Activated B cell treated with CpG ODN at 0.5 μM for 24 hours (primary cell): Measurements from ENCODE around the gene THOP1. TPM values are rescaled to one million over a fixed set of nuclear protein-coding genes. Genes with fewer than 3 reads are reported as not detected.

ENCODE experiments used
- ATAC-seq: fragments of 200-7000 bp; cut with Tn5 transposase; one replicate; pipeline ENCODE4 v1.10.0; 2021; ENCODE audit warnings: low read depth, mild to moderate bottlenecking, moderate library complexity
- CTCF ChIA-PET: fragments of 350-600 bp; sonication (Branson Sonifier 250); formaldehyde crosslinking; loops from one replicate; lab custom pipeline; 2021; ENCODE audit warnings: antibody characterized with exemption; lab: Charles Lee
- POLR2A ChIA-PET: fragments of 350-600 bp; sonication (Branson Sonifier 250); formaldehyde crosslinking; loops from one replicate; lab custom pipeline; 2021; ENCODE audit warnings: antibody characterized with exemption; lab: Charles Lee
- DNase-seq: peaks from one replicate; pipeline ENCODE4 v3.0.0; 2022
- H3K27ac Mint-ChIP-seq: one replicate; pipeline ENCODE4 v1.8.0; 2020; ENCODE audit warnings: mixed read lengths
- H3K27me3 Mint-ChIP-seq: one replicate; pipeline ENCODE4 v1.8.0; 2021; ENCODE audit warnings: mixed read lengths
- H3K36me3 Mint-ChIP-seq: one replicate; pipeline ENCODE4 v1.8.0; 2021; ENCODE audit warnings: low read depth, mixed read lengths
- H3K4me1 Mint-ChIP-seq: one replicate; pipeline ENCODE4 v1.8.0; 2021; ENCODE audit warnings: mixed read lengths
- H3K4me3 Mint-ChIP-seq: one replicate; pipeline ENCODE4 v1.8.0; 2020; ENCODE audit warnings: mild to moderate bottlenecking, mixed read lengths
- H3K9me3 Mint-ChIP-seq: one replicate; pipeline ENCODE4 v1.8.0; 2020; ENCODE audit warnings: mixed read lengths
- intact Hi-C: fragments of 100-400 bp; cut with micrococcal nuclease; formaldehyde crosslinking; loops from one replicate; pipeline ENCODE4 v1.15.1; 2024
- total RNA-seq: library from RNA; stranded (reverse); gene quantifications from 2 replicates; pipeline ENCODE4 v1.2.3, GENCODE V29; 2022
- TF ChIP-seq, protein P1 (sequence below): fragments of 200-600 bp; IDR thresholded peaks from one replicate; pipeline ENCODE4 v1.8.0; 2022; ENCODE audit warnings: antibody characterized with exemption, mild to moderate bottlenecking

Gene THOP1
- total RNA-seq, 1 donor from 2014 or later: 104 TPM

DNA sequence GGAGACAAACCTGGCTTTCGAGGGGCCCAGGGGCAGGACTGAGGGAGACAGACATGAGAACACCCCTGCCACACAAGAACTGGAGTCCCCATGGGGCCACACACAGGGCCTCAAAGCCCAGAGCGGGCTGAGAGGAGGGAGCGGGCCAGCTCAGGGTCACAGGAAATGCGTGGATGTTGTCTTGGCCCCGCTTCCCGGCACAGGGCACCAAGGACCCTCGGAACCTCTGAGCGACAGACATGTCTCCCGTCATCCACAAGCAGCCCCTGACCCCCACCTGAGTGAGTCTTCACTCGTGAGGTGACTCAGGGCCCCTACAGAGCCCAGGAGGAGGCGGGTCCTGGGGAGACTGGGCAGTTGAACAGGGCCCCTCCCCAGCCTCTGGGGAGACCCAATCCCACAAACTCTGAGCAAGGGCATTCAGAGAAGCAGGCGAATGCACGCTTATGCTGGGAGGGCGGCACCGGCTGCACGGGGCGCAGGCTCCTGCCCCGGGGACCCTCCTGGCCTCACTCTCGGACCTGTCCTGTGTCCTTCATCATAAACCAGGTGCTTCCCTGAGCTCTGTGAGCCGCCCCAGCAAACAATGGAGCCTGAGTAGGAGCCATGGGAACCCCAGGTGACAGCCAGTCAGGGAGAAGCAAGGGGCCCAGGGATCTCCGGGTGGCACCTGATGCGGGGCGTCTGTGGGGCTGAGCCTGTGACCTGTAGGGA is 22.4 kb upstream of the THOP1 start:
- TF ChIP-seq, protein P1, sequence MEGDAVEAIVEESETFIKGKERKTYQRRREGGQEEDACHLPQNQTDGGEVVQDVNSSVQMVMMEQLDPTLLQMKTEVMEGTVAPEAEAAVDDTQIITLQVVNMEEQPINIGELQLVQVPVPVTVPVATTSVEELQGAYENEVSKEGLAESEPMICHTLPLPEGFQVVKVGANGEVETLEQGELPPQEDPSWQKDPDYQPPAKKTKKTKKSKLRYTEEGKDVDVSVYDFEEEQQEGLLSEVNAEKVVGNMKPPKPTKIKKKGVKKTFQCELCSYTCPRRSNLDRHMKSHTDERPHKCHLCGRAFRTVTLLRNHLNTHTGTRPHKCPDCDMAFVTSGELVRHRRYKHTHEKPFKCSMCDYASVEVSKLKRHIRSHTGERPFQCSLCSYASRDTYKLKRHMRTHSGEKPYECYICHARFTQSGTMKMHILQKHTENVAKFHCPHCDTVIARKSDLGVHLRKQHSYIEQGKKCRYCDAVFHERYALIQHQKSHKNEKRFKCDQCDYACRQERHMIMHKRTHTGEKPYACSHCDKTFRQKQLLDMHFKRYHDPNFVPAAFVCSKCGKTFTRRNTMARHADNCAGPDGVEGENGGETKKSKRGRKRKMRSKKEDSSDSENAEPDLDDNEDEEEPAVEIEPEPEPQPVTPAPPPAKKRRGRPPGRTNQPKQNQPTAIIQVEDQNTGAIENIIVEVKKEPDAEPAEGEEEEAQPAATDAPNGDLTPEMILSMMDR: no peak
- Mint-ChIP-seq H3K9me3 (no peaks in the 10 kb centered on the region), H3K36me3 (peaks cover 68% of the 10 kb centered on the region), H3K27ac (no peak overlapping the region), H3K27me3 (no peaks in the 10 kb centered on the region), H3K4me1 (no peaks in the 10 kb centered on the region), H3K4me3 (no peak overlapping the region)
- DNase-seq (no peak), ATAC-seq (no peak)
- ChIA-PET POLR2A (no interaction called here), CTCF (no interaction called here)
- intact Hi-C loops: no loop called here

DNA sequence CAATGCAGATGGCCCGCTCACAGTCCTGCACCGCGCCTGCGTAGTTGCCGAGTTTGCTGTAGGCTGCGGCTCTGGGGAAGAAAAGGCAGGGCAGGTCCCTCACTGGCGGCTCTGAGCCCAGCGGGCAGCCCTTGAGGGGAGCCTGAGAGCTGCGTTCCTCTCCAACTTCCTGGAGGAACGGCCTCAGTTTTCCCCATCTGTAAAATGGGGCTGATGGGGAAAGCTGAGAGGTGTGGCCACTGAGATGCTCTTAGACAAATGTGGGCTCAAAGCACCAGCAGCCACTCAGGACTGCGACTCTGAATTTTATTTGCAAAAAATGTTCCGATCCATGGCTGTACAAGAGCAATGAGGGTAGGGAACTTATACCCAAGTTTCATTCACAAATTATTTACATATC is 21.6 kb upstream of the THOP1 start:
- no peak overlapping the region for H3K4me3 Mint-ChIP-seq
- intact Hi-C loops: no loop called here
- no peak for ATAC-seq
- H3K27ac Mint-ChIP-seq: no peak overlapping the region
- ChIA-PET CTCF (no interaction called here), POLR2A (no interaction called here)
- peaks cover 64% of the 10 kb centered on the region for H3K36me3 Mint-ChIP-seq
- no peaks in the 10 kb centered on the region for H3K4me1 Mint-ChIP-seq
- DNase-seq: no peak
- no peaks in the 10 kb centered on the region for H3K27me3 Mint-ChIP-seq
- no peaks in the 10 kb centered on the region for H3K9me3 Mint-ChIP-seq
- TF ChIP-seq, protein P1: no peak

DNA sequence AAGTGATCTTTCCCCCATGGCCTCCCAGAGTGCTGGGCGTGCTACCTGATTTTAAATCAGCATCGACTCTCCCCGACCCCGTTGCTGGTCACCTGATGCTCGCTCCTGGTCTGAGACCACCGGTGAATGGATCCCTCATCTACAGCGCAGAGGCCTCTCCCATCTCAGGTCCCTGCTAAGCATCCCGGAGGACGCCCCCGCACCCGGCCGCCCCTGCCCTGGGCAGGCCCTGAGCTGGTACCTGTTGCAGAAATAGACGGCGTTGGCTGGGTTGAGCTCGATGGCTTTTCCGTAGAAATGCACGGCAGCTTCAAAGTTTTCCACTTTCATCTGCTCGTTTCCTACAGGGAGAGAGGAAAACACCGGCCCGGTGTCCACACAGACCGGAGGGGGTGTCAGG is 20.4 kb upstream of the THOP1 start:
- H3K27ac Mint-ChIP-seq: no peak overlapping the region
- H3K9me3 Mint-ChIP-seq: no peaks in the 10 kb centered on the region
- no peak overlapping the region for H3K4me3 Mint-ChIP-seq
- ATAC-seq (no peak), DNase-seq (no peak)
- POLR2A ChIA-PET: no interaction called here
- CTCF ChIA-PET: no interaction called here
- H3K4me1 Mint-ChIP-seq: peaks cover under 1% of the 10 kb centered on the region
- no peaks in the 10 kb centered on the region for H3K27me3 Mint-ChIP-seq
- H3K36me3 Mint-ChIP-seq: peaks cover 54% of the 10 kb centered on the region
- TF ChIP-seq, protein P1: no peak
- intact Hi-C loops: no loop called here

DNA sequence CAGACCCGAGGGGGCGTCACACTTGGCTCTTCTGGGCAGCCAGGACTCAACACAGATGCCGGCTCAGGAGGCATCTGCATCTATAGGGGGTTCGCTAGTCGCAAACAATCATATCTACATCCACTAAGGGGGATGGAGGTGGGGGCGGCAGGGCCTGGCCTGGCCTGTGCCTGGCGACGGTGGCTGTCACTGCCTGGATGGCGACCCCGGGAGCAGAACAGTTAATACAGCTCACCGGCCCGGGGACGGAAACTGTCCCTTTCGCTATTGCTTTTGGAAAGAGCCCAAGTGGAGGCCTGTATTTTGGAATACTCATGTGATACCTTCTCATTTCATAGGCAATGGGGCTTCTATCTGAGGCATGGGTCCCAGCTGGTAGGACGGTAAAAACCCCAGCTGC is 19.9 kb upstream of the THOP1 start:
- Mint-ChIP-seq H3K9me3 (no peaks in the 10 kb centered on the region), H3K36me3 (peaks cover 51% of the 10 kb centered on the region)
- CTCF ChIA-PET: no interaction called here

DNA sequence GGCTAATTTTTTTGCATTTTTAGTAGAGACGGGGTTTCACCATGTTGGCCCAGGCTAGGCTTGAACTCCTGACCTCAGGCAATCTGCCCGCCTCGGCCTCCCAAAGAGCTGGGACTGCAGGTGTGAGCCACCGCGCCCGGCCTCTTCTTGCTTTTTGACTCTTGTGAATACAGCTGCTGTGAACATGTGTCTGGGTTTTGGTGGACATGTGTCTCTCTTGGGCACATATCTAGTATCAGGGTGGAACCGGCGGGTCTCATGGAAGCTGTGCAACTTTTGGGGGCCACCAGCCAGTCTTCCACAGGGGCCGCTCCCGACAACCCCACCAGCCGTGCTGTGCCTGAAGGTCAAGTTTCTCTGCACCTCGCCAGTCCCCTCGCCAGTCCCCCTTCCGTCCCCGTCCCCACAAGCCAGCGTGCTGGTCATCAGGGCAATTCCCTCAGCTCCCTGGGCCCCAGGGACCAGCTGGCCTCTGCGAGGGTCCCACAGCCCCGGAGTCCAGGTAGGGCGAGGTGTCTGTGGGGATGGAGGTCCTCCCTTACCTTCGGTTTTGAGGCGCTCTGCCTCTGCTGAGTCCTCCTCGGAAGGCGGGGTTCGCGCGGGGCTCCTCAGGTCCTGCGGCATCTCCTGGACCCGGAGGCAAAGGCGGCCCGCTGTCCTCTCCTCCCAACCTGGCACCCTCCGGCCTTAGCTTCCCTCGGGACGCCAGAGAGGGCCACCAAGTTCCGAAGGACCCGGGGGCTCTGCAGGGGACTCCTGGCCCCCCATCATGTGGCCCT is 18.5 kb upstream of the THOP1 start:
- POLR2A ChIA-PET: no interaction called here
- Mint-ChIP-seq H3K4me1 (peaks cover 3% of the 10 kb centered on the region), H3K36me3 (peaks cover 43% of the 10 kb centered on the region), H3K4me3 (no peak overlapping the region), H3K9me3 (no peaks in the 10 kb centered on the region), H3K27ac (no peak overlapping the region), H3K27me3 (no peaks in the 10 kb centered on the region)
- TF ChIP-seq, protein P1: no peak
- CTCF ChIA-PET: no interaction called here
- intact Hi-C loops: no loop called here
- ATAC-seq: no peak
- DNase-seq: no peak

More for the DNA sequence above, 19.9 kb upstream of the THOP1 start:
- TF ChIP-seq, protein P1: no peak
- Mint-ChIP-seq H3K27ac (no peak overlapping the region), H3K4me1 (peaks cover 3% of the 10 kb centered on the region), H3K27me3 (no peaks in the 10 kb centered on the region), H3K4me3 (no peak overlapping the region)
- intact Hi-C loops: no loop called here
- no peak for ATAC-seq
- DNase-seq: no peak
- POLR2A ChIA-PET: no interaction called here
